Pericardium fibroblast (primary cell): ENCODE data around the gene OR2A12. TPM values are rescaled to one million over a fixed set of nuclear protein-coding genes. Genes with fewer than 3 reads are reported as not detected.

ENCODE experiments used
- total RNA-seq: library from RNA; depleted of rRNA; stranded (reverse); fragments of >200 nt; gene quantifications from 2 replicates; pipeline ENCODE4 v1.2.3, GENCODE V29; 2015

OR2A12 gene
- total RNA-seq = not detected in 2 replicates

GRCh38 chr7:144085978-144086377 is at the start of gene OR2A12:
Gene OR2A12, plus strand, starts transcription at chr7:144086278. Its CDS starts 8,830 bp downstream, at chr7:144095108.

GRCh38 chr7:144048648-144049047 is 37.4 kb upstream of the OR2A12 start, which contains the start of gene OR2A5:
Gene OR2A5, plus strand, starts transcription at chr7:144048948. Its CDS starts 1,454 bp downstream, at chr7:144050402.

GRCh38 chr7:144069511-144069910 is 16.6 kb upstream of the OR2A12 start, which contains the start of gene OR2A25:
Gene OR2A25, plus strand, starts transcription at chr7:144069811. Its CDS starts 4,409 bp downstream, at chr7:144074220.

GRCh38 chr7:144109283-144109682 is 23.2 kb downstream of the OR2A12 start, which contains the start of gene OR2A2:
Gene OR2A2, plus strand, starts transcription at chr7:144109583. Its CDS starts 0 bp downstream, at chr7:144109583.

GRCh38 chr7:144122876-144123275 is 36.8 kb downstream of the OR2A12 start, which contains the start of gene OR2A14:
Gene OR2A14, plus strand, starts transcription at chr7:144123176. Its CDS starts 5,937 bp downstream, at chr7:144129113.

Other genes with a start within 250 kb of the OR2A12 start
- 67.3 and 67.8 TPM in 2 replicates for gene TCAF1, start 184.1 kb upstream of the OR2A12 start, total RNA-seq
- not detected in 2 replicates for gene OR2F2, start 151.0 kb upstream of the OR2A12 start, total RNA-seq
- 0.12 TPM in 1 of 2 replicates, not detected in the other for gene OR2F1, start 131.4 kb upstream of the OR2A12 start, total RNA-seq
- not detected in 2 replicates for gene OR6B1, start 86.0 kb upstream of the OR2A12 start, total RNA-seq
- not detected in 2 replicates for gene OR2A5, start 37.3 kb upstream of the OR2A12 start, total RNA-seq
- not detected in 2 replicates for gene OR2A25, start 16.5 kb upstream of the OR2A12 start, total RNA-seq
- gene OR2A2, start 23.3 kb downstream of the OR2A12 start, total RNA-seq = not detected in 2 replicates
- not detected in 2 replicates for gene OR2A14, start 36.9 kb downstream of the OR2A12 start, total RNA-seq
- 0.09 and 0.82 TPM in 2 replicates for gene CTAGE4, start 97.2 kb downstream of the OR2A12 start, total RNA-seq
- 0.60 and 4.4 TPM in 2 replicates for gene ARHGEF35, start 109.6 kb downstream of the OR2A12 start, total RNA-seq
- gene OR2A42, start 153.3 kb downstream of the OR2A12 start, total RNA-seq = not detected in 2 replicates
- gene OR2A7, start 178.5 kb downstream of the OR2A12 start, total RNA-seq = 0.17 TPM in 1 of 2 replicates, not detected in the other
- gene CTAGE8, start 183.0 kb downstream of the OR2A12 start, total RNA-seq = under 0.01 and 0.26 TPM in 2 replicates
- gene OR2A1, start 226.1 kb downstream of the OR2A12 start, total RNA-seq = not detected in 2 replicates